Mucosa of rectum (tissue), 2 donors: Measurements from ENCODE around the gene NFIC.

ENCODE experiments used
- H3K27ac ChIP-seq, 2 donors: one replicate each; pipeline ENCODE4 v1.7.0; 2013; ENCODE audit warnings: inconsistent platforms in 2 of 2, low read depth in 2 of 2, low read length in 2 of 2
- H3K27me3 ChIP-seq, 2 donors: one replicate each; pipeline ENCODE4 v1.7.0; 2013; ENCODE audit warnings: low read length in 2 of 2; ENCODE audit not compliant: control insufficient read depth in 2 of 2, insufficient read depth in 2 of 2
- H3K36me3 ChIP-seq, 2 donors: one replicate each; pipeline ENCODE4 v1.7.0; 2013; ENCODE audit warnings: low read length in 2 of 2; ENCODE audit not compliant: control insufficient read depth in 2 of 2, insufficient read depth in 2 of 2
- H3K4me1 ChIP-seq, 2 donors: one replicate each; pipeline ENCODE4 v1.7.0; 2013; ENCODE audit warnings: low read length in 2 of 2, mild to moderate bottlenecking in 1 of 2; ENCODE audit not compliant: control insufficient read depth in 2 of 2, insufficient read depth in 2 of 2
- H3K4me3 ChIP-seq, 2 donors: one replicate each; pipeline ENCODE4 v1.7.0; 2013; ENCODE audit warnings: low read length in 2 of 2
- H3K9ac ChIP-seq, 2 donors: one replicate each; pipeline ENCODE4 v1.7.0; 2013; ENCODE audit warnings: low read length in 2 of 2, low read depth in 1 of 2, mild to moderate bottlenecking in 1 of 2
- H3K9me3 ChIP-seq, 2 donors: one replicate each; pipeline ENCODE4 v1.7.0; 2013; ENCODE audit warnings: low read length in 2 of 2; ENCODE audit not compliant: control insufficient read depth in 2 of 2
- donor health status: healthy.
- donor health status: Normal muscosa, but diverticular disease.

Gene NFIC

DNA sequence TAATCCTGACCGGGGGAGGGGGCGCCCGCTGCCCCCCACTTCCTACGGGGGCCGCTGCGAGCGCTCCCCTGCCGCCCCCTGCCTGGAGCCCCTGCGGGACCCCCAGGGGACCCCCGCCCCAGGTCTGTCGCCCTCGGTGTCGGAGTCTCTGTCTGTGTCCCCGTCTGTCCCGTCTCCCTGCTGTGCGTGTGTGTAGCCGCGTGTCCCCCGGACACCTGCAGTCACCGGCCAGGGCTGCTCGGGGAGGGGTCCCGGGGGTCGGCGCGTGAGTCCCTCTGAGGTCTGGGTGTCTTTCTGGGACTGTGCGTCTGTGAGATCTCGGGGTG is 7.7 kb upstream of the NFIC start:
- H3K27ac ChIP-seq: peak overlapping the region; percentile 48 to 70
- H3K4me3 ChIP-seq: peak overlapping the region; percentile 73 to 81
- H3K36me3 ChIP-seq: no peaks in the 10 kb centered on the region
- peak overlapping the region; percentile 63 to 83 for H3K9ac ChIP-seq
- H3K4me1 ChIP-seq: peaks cover 11 to 19% of the 10 kb centered on the region in 2 donors
- no peaks in the 10 kb centered on the region for H3K9me3 ChIP-seq
- no peaks in the 10 kb centered on the region for H3K27me3 ChIP-seq

GRCh38 chr19:3359015-3359918 is 7.1 kb upstream of the NFIC start:
- peak overlapping the region; percentile 63 to 83 for H3K9ac ChIP-seq
- H3K9me3 ChIP-seq: no peaks in the 10 kb centered on the region
- no peaks in the 10 kb centered on the region for H3K36me3 ChIP-seq
- H3K4me3 ChIP-seq: peak overlapping the region; percentile 73 to 81
- H3K27me3 ChIP-seq: no peaks in the 10 kb centered on the region
- H3K4me1 ChIP-seq: peaks cover 11 to 19% of the 10 kb centered on the region in 2 donors
- H3K27ac ChIP-seq: peak overlapping the region; percentile 86 to 91

GRCh38 chr19:3359919-3360420 is 6.4 kb upstream of the NFIC start:
- Histone ChIP-seq H3K9me3 (no peaks in the 10 kb centered on the region), H3K27me3 (no peaks in the 10 kb centered on the region), H3K4me3 (peak overlapping the region; percentile 76), H3K9ac (peak overlapping the region; percentile 60 to 83), H3K36me3 (no peaks in the 10 kb centered on the region), H3K27ac (peak overlapping the region; percentile 86 to 91), H3K4me1 (peaks cover 11 to 19% of the 10 kb centered on the region in 2 donors)

DNA sequence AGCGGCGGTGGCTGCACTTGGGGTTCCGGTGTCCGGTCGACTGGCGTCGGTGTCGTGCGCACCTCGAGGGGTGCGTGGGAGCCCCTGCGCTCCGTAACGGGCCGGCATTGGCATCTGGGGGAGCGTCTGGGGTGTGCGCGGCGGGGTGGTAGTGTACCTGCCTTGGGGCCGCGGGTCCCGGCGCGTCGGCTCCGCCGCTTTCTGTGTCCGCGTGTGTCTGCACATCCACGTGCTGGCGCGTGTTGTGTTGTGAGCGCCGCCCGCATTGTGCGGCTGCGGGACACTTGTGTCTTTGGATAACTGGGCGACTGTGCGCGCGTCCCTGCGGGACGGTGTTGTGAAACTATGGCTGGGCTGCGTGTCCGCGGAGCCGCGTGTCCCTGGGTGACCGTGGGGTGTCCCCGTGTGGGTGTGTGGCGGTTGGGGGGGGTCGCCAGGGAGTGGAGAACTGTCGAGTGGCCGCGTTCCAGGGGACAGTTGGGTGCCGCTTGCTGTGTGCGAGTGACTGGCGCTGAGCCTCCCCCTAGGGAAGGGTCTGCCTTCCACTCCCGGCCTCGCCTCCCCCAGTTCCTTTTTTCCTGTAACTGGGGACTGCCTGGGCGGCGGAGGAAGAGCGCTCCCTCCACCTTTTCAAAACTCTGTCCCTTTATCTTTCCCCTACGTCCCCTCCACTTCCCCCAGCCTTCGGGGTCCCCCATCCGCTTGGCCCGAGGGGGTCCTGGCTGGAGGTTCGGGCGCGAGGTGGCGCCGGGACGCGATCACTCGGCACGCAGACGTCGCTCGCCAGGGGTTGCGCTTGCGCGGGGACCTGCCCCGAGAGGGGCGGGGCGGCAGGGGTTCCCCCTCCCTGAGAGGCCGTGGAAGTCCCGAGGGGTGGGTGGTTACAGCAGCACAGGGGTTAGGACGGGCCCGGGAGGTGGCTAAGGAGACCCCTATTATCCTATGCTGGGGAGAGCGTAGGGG is 5.7 kb upstream of the NFIC start:
- Histone ChIP-seq H3K27me3 (no peaks in the 10 kb centered on the region), H3K4me1 (peaks cover 19 to 24% of the 10 kb centered on the region in 2 donors), H3K27ac (peak overlapping the region; percentile 79 to 84), H3K36me3 (no peaks in the 10 kb centered on the region), H3K4me3 (peak overlapping the region; percentile 76), H3K9me3 (no peaks in the 10 kb centered on the region), H3K9ac (peak overlapping the region; percentile 60 to 83)

DNA sequence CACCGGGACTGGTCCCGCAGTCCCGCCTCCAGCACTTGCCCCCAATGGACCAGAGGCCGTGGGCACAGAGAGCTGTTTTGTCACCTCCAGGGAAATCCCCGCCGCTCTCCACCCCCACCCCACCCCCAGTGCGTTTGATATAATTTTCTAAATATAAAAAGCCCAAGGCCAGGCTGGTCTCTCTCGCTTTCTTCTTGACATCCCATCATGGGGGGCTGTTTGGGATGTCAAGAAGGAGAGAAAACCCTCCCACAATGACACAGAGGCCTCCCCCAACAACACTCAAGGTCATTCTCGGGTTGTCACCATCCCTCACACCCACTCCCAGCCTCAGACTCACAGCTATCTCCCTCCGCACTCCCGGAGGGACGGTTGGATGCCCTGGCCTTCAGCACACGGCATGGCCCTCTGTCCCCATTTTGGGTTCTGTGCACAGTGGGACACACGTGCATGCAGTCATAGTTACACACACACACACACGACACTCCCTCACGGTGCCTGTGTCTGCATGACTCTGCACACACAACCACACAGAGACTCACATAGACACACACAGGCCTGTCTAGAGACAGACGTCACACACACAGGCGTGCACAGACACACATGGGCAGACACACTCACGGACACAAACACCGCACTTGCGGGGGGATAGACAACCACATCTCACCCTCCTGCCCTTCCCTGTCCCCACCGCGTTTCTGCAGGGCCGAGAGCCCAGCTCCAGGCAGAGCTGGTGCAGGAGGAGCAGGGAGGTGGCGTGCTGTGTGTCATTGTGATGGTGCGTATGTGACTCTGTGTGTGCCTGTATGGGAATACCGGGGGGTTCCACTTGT is 4.8 kb upstream of the NFIC start:
- H3K36me3 ChIP-seq: no peaks in the 10 kb centered on the region
- H3K9ac ChIP-seq: peak overlapping the region in 1 of 2 donors; percentile 83
- H3K27me3 ChIP-seq: no peaks in the 10 kb centered on the region
- H3K4me3 ChIP-seq: peak overlapping the region; percentile 76
- H3K4me1 ChIP-seq: peaks cover 19 to 26% of the 10 kb centered on the region in 2 donors
- no peaks in the 10 kb centered on the region for H3K9me3 ChIP-seq
- peak overlapping the region; percentile 79 to 84 for H3K27ac ChIP-seq

DNA sequence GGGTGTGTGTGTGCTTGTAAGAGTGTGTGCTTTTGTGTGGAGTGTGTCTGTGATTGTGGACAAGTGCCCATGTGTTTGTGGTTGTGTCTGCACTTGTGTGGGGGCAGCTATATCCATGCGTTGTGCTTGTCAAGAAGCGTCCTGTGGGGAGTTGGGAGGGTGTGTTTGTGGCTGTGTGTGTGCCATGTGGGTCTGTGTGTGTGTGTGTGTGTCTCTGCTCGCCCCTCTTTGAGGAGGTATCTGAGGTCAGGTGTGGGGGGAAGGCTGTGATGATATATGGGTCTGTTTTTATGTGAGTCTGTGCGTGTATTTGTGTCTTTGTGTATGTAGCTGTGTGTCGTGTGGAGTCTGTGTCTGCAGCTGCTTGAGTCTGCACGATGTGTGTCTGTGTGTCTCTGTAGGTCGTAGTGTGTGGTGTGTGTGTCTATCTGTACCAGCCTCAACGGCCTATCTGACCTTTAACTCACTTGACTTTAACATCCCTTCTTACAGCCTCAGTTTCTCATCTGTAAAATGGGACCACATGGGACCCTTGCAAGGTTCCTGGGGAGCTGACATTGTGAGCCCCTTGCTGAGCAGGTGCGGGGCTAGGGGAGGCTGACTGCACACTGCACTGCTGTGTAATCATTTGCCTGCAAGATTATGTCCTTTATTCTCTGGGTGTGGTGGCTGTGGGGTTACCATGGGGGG is 4.0 kb upstream of the NFIC start:
- Histone ChIP-seq H3K27ac (no peak overlapping the region), H3K9me3 (no peaks in the 10 kb centered on the region), H3K4me3 (no peak overlapping the region), H3K4me1 (peaks cover 19 to 26% of the 10 kb centered on the region in 2 donors), H3K9ac (no peak overlapping the region), H3K27me3 (no peaks in the 10 kb centered on the region), H3K36me3 (no peaks in the 10 kb centered on the region)

- Histone ChIP-seq H3K9ac (no peak overlapping the region), H3K9me3 (no peaks in the 10 kb centered on the region), H3K27me3 (no peaks in the 10 kb centered on the region), H3K36me3 (no peaks in the 10 kb centered on the region), H3K4me1 (peaks cover 23 to 31% of the 10 kb centered on the region in 2 donors), H3K4me3 (no peak overlapping the region), H3K27ac (peak overlapping the region in 1 of 2 donors; percentile 13)
Measured at GRCh38 chr19:3363841-3364500, 2.4 kb upstream of the NFIC start.

GRCh38 chr19:3364501-3364858 is 1.9 kb upstream of the NFIC start:
- Histone ChIP-seq H3K36me3 (no peaks in the 10 kb centered on the region), H3K9me3 (no peaks in the 10 kb centered on the region), H3K27ac (peak overlapping the region in 1 of 2 donors; percentile 85), H3K27me3 (no peaks in the 10 kb centered on the region), H3K9ac (no peak overlapping the region), H3K4me3 (no peak overlapping the region), H3K4me1 (peaks cover 23 to 30% of the 10 kb centered on the region in 2 donors)
